ENCODE measurements around the gene KLHL21.

- TF ChIP-seq CTCF (IDR thresholded peaks at IDR 0.05; ENCODE audit: insufficient read depth, low read length, poor library complexity, severe bottlenecking) (no peak), EZH2phosphoT487 (conservative IDR thresholded peaks at IDR 0.05; ENCODE audit: low read length) (no peak)
Measured at GRCh38 chr1:6577831-6578525, 24.7 kb downstream of the KLHL21 start.
